ENCODE measurements around the gene ERG. TPM values are rescaled to one million over a fixed set of nuclear protein-coding genes. Genes with fewer than 3 reads are reported as not detected.

Gene ERG
- total RNA-seq, 1 experiment from 2014 or later = not detected

- no peak for DNase-seq (ENCODE audit: low spot score)
These were observed 108.4 kb downstream of the ERG start for GRCh38 chr21:38389896-38390295.

DNA sequence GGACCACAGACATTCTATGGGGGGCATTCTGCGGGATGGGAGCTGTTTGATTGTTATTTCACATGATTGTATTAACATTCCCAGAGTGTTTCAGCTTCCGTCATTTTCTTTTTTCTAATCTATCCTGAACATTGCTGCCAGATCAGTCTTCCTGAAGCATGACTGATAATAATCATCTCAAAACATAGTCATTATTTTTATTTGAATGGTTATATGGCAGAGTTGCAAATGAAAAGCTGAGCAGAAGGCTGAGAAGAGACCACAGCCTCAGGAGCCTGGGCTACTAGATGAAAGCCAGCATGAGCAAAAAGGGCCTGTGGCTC lies 109.0 kb downstream of the ERG start:
- DNase-seq (ENCODE audit: low spot score) = no peak

DNA sequence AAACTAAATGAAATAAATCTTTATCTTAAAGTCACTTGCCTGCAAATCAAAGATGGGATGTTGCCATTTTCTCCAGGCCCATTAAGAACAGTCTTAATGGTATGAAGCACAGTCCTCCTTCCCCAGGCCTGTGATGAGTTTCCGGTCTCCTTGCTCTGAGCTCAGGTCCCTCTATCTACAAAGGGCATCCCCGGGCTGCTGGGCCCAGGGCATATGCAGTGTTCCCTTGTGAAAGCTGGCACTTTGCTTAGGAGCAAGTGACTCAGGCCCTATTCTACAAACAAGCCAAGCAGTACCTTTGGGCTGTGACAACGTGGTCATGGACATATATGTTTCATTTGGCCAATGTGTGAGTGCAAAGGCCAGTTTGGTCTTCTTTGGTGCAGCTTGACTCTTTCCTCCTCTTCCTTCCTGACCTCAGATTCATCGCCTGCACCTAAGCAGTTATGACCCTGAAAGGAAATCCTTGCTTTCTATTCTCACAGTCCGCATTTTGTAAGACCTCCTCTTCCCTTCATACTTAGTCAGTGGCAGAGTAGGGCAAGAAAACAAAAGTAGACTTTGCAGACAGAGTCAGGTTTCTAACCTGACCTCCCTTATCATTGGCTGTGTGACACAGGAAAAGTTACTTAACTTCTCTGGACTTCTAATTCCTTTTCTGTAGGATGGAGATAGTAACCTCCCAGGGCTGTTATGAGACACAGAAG lies 109.5 kb downstream of the ERG start:
- DNase-seq (ENCODE audit: low spot score) = no peak

DNA sequence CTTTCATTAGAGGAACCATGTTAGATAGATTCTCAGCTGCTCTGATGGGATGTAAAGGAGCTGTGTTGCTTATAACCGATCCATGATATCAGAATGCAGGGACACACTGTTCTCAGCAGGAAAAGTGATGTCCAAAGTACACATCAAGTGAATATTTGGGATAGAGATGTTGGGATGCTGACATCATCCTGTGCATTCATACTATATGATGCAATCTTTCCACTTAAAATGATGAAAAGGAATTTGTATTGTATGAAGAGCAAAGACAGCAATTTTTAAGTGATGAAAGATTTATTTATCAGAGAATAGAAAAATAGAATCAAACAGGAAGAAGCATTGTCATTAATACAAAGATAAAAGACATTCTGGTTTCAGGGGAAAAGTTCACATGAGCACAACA lies 110.1 kb downstream of the ERG start:
- DNase-seq (ENCODE audit: low spot score) = no peak

- no peak for DNase-seq (ENCODE audit: low spot score)
These were observed 111.3 kb downstream of the ERG start for GRCh38 chr21:38386967-38387366.

DNA sequence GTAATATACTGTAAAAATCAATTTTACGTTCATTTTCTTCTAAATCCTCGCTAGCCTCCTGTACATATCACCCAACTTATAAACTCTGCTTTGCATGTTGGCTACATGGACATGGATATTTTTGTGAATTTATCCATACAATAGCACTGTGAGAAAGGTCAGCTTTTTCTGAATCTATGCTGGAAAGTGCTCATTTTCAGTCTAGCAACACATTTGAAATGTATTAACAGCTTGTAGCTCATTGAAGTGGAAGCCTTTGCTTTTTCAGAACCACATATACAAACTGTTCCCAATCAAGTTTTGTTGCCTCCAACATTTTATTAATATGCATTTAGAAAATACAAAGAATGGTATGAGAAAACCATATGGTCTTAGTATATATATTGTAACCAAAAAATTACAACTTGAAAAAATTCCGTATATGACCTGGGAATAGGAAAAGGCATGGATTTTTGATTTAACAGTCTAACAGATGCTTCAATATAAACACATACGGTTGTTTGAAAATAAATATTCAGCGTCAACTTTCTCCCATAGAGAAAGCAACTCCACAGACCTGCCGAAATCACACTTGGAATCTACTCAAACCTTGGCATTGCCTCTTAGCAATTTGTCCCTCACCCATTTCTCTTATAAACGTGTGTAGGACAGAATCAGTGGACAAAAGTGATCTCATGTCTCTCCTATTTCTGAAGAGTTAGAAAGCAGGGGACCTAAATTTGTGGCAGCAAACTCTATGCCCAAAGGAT lies 112.7 kb downstream of the ERG start:
- no peak for DNase-seq (ENCODE audit: low spot score)

- no peak for DNase-seq (ENCODE audit: low spot score)
These were observed 113.4 kb downstream of the ERG start for GRCh38 chr21:38384675-38385426.

- DNase-seq (ENCODE audit: low spot score) = no peak
These were observed 114.1 kb downstream of the ERG start for GRCh38 chr21:38384238-38384560.

- DNase-seq (ENCODE audit: low spot score) = no peak
These were observed 114.7 kb downstream of the ERG start for GRCh38 chr21:38383411-38384237.

- DNase-seq (ENCODE audit: low spot score) = peak; percentile 8
These were observed 117.7 kb downstream of the ERG start for GRCh38 chr21:38380481-38381137.

DNA sequence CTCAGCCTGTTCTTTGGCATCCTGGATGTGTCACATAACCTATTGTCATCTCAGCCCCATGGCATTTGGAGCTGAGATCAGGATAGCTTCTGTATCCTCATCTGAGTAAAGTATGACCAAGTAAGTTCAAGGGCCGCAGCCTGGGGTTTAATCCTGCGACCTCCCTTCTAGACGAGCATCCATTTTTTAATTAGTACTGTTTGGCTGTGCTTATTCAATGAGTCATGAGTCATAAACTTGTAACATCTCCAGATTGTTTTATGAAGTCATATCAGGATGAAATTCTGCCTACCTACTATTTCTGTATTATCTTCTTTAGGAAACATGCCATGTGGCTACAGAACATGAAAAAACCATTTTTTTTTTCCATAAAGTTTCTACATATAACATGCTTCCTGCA lies 119.1 kb downstream of the ERG start:
- DNase-seq (ENCODE audit: low spot score) = no peak

DNA sequence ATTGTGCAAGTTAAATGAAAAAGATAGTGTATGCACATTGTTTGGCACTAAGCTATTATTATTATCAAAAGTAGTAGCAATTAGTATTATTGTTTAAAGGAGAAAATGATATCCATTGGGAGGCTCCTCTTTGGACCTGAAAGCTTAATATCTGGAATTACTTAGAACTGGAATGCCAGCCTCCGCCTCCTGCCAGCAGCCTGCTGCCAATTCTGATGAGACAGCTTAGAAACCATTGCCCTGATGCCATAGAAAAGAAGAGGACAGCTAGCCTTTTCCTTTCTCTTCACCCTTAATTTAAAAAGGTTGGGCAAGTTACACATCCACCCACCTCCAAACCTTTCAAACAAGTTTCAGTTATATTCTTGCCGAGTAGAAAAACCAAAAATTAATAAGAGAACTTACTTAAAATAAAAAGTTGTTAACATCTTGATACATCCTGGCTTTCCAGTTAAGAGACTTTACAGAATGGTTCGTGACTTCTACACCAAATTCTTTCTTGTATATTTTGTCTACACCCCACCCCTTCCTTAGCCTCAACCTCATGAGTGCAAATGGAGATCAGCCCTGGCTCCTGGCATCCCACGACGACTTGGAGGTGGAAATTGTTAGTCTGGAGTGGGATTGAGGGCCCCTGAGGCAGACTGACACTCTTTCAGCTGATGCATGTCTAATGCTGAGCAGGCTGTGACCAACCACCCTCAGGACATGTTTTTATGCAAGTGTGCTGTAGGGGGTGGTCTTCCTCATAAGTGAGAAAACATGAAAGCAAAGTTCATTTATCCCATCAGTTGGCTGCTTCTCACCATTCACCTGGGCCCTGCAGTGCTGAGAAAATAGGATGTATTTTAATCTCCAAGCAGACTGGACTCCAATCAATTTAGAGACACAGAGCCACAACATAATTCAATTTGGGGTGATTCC lies 120.8 kb downstream of the ERG start:
- no peak for DNase-seq (ENCODE audit: low spot score)

DNA sequence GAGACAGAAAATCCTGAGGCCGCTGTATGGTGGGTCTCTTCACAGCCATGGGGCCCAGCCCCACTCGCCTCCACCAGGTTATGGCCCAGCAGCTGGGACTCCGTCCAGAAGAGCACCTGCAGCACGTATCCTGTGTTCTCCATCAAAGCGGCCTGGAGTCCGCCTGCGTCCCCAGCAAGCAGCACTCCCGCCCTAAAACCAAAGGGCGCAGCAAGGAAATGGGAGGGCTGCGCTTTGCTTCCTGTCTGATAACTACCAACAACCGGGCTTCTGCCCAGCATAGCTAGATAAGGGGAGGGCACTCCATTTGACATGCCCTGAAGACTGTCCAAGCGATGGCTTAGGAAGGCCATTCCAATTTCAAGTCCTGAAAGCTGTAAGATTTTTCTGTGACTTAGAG lies 121.6 kb downstream of the ERG start:
- no peak for DNase-seq (ENCODE audit: low spot score)

GRCh38 chr21:38376235-38376634 lies 122.0 kb downstream of the ERG start:
- DNase-seq (ENCODE audit: low spot score) = no peak

GRCh38 chr21:38367646-38368045 lies 130.6 kb downstream of the ERG start:
- DNase-seq (ENCODE audit: low spot score) = no peak

- DNase-seq (ENCODE audit: low spot score) = no peak
These were observed 132.8 kb downstream of the ERG start for GRCh38 chr21:38365521-38365920.

GRCh38 chr21:38363693-38364092 lies 134.6 kb downstream of the ERG start:
- DNase-seq (ENCODE audit: low spot score) = no peak

DNA sequence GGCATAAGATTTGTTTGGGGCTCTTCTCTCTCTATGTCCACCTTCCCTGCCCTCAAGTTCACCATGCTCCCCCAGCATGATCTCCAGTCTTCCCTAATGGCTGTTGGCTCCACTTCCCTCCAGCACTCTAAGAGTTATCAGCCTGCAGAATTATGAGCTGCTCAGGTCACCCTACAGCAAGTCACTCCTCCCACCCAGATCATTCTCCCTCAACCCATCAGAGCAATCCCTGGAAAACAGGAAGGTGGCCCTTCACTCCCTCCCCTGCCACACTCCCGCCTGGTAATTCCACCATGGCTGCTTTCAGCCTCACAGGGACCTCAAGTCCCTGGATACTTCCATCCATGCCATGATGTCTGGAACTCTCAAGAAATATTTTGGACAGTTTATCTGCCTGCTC lies 137.0 kb downstream of the ERG start:
- no peak for DNase-seq (ENCODE audit: low spot score)

- DNase-seq (ENCODE audit: low spot score) = no peak
These were observed 138.4 kb downstream of the ERG start for GRCh38 chr21:38359835-38360234.

DNA sequence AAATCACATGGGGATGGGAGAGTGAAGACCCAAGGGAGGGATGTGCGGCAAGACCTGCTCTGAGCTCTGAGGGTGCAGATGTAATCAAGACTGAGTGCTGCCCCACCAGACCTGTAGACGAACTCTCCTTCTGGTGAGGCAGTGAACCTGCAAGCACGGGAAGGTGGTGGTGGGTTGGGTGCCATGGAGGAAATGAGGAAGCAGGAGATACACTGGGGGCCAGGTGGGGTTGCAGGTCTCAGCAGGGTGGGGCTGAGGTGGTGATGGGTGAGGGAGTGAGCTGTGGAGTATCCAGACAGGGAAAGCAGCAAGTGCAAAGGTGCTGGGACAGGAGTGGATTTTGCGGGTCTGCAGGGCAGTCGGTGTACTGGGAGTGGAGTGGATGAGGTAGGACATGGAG lies 139.2 kb downstream of the ERG start:
- DNase-seq (ENCODE audit: low spot score) = no peak

Measured in HT-29 (cell line).